ENCODE measurements around the gene FASLG. TPM values are rescaled to one million over a fixed set of nuclear protein-coding genes. Genes with fewer than 3 reads are reported as not detected.
A peak's percentile ranks its signal among the peaks of the same experiment; 100 is the strongest.

Gene FASLG
- polyA plus RNA-seq, 3 donors = not detected

DNA sequence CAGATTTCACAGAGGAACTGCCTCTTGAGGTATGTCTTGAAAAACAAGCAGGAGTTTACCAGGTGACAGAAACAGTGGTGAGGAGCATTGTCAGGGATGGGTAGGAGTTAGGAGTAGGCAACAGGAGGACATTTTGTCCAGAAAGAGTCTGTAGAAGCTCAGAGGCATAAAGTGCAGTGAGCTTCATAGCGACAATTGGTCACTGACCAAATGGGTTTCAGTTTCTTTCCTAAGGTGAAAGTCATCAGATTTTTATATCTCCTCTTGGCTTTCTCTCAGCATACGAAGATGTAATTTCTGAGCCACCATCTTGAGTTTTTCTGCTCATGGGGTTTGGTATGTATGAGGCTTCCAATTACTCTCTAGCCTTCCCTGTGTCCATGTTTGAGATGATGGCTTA, 29.3 kb upstream of the FASLG start:
- DNase-seq = no peak
- WGBS (ENCODE audit: insufficient coverage) = no CpG with 5 or more reads among the region's 2 CpGs
- no peaks in the 10 kb centered on the region for H3K36me3 ChIP-seq (replicated peaks in 1 of 2; ENCODE audit: control insufficient read depth in 1 of 2, insufficient read depth in 2 of 2, low read length in 2 of 2)
- H3K4me1 Mint-ChIP-seq = peaks cover 32% of the 10 kb centered on the region
- H3K27ac ChIP-seq (ENCODE audit: low read depth in 1 of 2, low read length in 2 of 2) = no peak overlapping the region
- H3K9ac ChIP-seq (ENCODE audit: insufficient read depth, low read length, poor library complexity, severe bottlenecking) = no peak overlapping the region
- peaks cover 0 to 2% (median 1%) of the 10 kb centered on the region in 3 donors for H3K27me3 Mint-ChIP-seq (ENCODE audit: low read depth in 3 of 3)
- H3K4me1 ChIP-seq (ENCODE audit: control insufficient read depth in 1 of 2, insufficient read depth in 2 of 2, low read length in 2 of 2) = peaks cover 26 to 29% of the 10 kb centered on the region in 2 donors
- H3K4me3 Mint-ChIP-seq = peak overlapping the region in 1 of 2 donors; percentile 19
- no peak overlapping the region for H3K4me2 ChIP-seq (replicated peaks; ENCODE audit: extremely low read depth, low read length, poor library complexity, severe bottlenecking)
- no peaks in the 10 kb centered on the region for H3K79me2 ChIP-seq (ENCODE audit: insufficient read depth, low read length)
- peak overlapping the region in 3 of 7 donors; percentile 4 to 77 (median 64) for H3K27ac Mint-ChIP-seq
- no peaks in the 10 kb centered on the region for H3K27me3 ChIP-seq (ENCODE audit: control insufficient read depth in 2 of 2, insufficient read depth in 2 of 2, low read length in 2 of 2)
- H3K4me3 ChIP-seq (replicated peaks in 1 of 3; ENCODE audit: low read depth in 2 of 3, low read length in 3 of 3) = no peak overlapping the region
- H3K9me3 ChIP-seq (replicated peaks in 1 of 2; ENCODE audit: control insufficient read depth in 1 of 2, insufficient read depth in 1 of 2, low read length in 2 of 2) = no peaks in the 10 kb centered on the region
- TF ChIP-seq, protein P1, sequence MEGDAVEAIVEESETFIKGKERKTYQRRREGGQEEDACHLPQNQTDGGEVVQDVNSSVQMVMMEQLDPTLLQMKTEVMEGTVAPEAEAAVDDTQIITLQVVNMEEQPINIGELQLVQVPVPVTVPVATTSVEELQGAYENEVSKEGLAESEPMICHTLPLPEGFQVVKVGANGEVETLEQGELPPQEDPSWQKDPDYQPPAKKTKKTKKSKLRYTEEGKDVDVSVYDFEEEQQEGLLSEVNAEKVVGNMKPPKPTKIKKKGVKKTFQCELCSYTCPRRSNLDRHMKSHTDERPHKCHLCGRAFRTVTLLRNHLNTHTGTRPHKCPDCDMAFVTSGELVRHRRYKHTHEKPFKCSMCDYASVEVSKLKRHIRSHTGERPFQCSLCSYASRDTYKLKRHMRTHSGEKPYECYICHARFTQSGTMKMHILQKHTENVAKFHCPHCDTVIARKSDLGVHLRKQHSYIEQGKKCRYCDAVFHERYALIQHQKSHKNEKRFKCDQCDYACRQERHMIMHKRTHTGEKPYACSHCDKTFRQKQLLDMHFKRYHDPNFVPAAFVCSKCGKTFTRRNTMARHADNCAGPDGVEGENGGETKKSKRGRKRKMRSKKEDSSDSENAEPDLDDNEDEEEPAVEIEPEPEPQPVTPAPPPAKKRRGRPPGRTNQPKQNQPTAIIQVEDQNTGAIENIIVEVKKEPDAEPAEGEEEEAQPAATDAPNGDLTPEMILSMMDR (IDR thresholded peaks at IDR 0.05) = no peak
- H2AFZ ChIP-seq (ENCODE audit: insufficient read depth, low read depth, low read length, poor library complexity, severe bottlenecking) = no peak overlapping the region
- no peaks in the 10 kb centered on the region for H3K36me3 Mint-ChIP-seq
- H3K9me3 Mint-ChIP-seq = no peaks in the 10 kb centered on the region
- H4K20me1 ChIP-seq (ENCODE audit: insufficient read depth, low read length) = no peaks in the 10 kb centered on the region
- intact Hi-C loops (cut with micrococcal nuclease) = no loop called here

DNA sequence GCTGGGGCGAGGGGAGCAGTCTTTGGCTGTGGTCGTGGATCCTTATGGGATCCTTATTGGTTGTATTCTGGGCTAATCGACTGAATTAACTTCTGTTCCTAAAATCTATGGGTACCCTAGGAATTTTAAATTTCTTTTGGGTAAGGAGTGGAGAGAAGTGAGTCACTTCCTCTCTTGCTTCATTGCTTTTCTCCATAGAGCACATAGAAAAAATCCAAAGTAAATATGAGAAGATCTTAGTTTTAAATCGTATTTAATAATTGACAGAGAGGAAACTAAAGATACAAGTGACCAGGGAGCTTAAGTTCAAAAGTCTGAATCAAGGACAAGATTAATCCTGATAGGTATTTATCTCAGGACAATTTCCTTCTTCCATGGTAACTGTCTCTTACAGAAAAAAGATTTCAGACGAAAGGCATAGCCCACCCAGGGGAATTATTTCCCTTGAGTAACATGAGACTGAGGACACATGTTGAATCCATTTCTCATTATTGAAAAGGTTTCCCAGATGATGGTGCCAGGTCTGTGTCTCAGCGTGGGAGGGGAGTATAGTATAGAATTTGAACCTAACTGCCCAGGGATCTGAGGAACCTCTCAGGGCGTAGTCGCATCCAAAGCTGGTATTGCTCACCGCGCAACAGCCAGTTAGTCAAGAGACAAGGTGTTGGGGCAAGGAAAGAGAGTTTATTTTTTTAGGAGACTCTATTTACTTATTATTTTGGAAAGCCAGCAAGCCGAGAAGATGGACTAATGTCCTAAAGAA, 28.7 kb upstream of the FASLG start:
- intact Hi-C loops (cut with micrococcal nuclease) = no loop called here
- peak overlapping the region in 2 of 7 donors; percentile 4 to 64 for H3K27ac Mint-ChIP-seq
- no peak overlapping the region for H3K4me3 Mint-ChIP-seq
- WGBS (ENCODE audit: insufficient coverage) = 100% methylated on average over 4 of the region's 11 CpGs
- H3K9me3 Mint-ChIP-seq = no peaks in the 10 kb centered on the region
- Histone ChIP-seq H3K4me1 (ENCODE audit: control insufficient read depth in 1 of 2, insufficient read depth in 2 of 2, low read length in 2 of 2) (peaks cover 23 to 25% of the 10 kb centered on the region in 2 donors), H3K36me3 (replicated peaks in 1 of 2; ENCODE audit: control insufficient read depth in 1 of 2, insufficient read depth in 2 of 2, low read length in 2 of 2) (no peaks in the 10 kb centered on the region), H3K27me3 (ENCODE audit: control insufficient read depth in 2 of 2, insufficient read depth in 2 of 2, low read length in 2 of 2) (no peaks in the 10 kb centered on the region), H4K20me1 (ENCODE audit: insufficient read depth, low read length) (no peaks in the 10 kb centered on the region), H3K9me3 (replicated peaks in 1 of 2; ENCODE audit: control insufficient read depth in 1 of 2, insufficient read depth in 1 of 2, low read length in 2 of 2) (no peaks in the 10 kb centered on the region), H3K4me2 (replicated peaks; ENCODE audit: extremely low read depth, low read length, poor library complexity, severe bottlenecking) (no peak overlapping the region), H3K4me3 (replicated peaks in 1 of 3; ENCODE audit: low read depth in 2 of 3, low read length in 3 of 3) (no peak overlapping the region), H3K27ac (ENCODE audit: low read depth in 1 of 2, low read length in 2 of 2) (no peak overlapping the region), H3K79me2 (ENCODE audit: insufficient read depth, low read length) (no peaks in the 10 kb centered on the region), H2AFZ (ENCODE audit: insufficient read depth, low read depth, low read length, poor library complexity, severe bottlenecking) (no peak overlapping the region), H3K9ac (ENCODE audit: insufficient read depth, low read length, poor library complexity, severe bottlenecking) (no peak overlapping the region)
- DNase-seq = peak in 2 of 3 donors; percentile 41 to 56
- H3K36me3 Mint-ChIP-seq = no peaks in the 10 kb centered on the region
- H3K4me1 Mint-ChIP-seq = peaks cover 29% of the 10 kb centered on the region
- H3K27me3 Mint-ChIP-seq (ENCODE audit: low read depth in 3 of 3) = peaks cover 0 to 2% (median 1%) of the 10 kb centered on the region in 3 donors
- TF ChIP-seq, protein P1 (IDR thresholded peaks at IDR 0.05) = no peak
